ENCODE measurements around the gene HNRNPM. TPM values are rescaled to one million over a fixed set of nuclear protein-coding genes. Genes with fewer than 3 reads are reported as not detected.

Gene HNRNPM
- polyA plus RNA-seq, 1 experiment: 81.6 TPM

GRCh38 chr19:8445488-8446001, 770 bp downstream of the HNRNPM start:
- ChIA-PET POLR2A (no interaction called here), CTCF (interaction anchor here (1.7 to 1.9 kb wide), 2 partner anchors 32 to 91 kb away, joined by 5 to 6 read pairs; partner anchors contain the start of gene MARCHF2)
- DNase-seq (ENCODE audit: low read depth): no peak
- Histone ChIP-seq H3K36me3 (ENCODE audit: control insufficient read depth, insufficient read depth, low read length) (peaks cover 5% of the 10 kb centered on the region; the same call in 1 of the 2 replicates), H3K4me3 (ENCODE audit: low read depth, low read length) (peak overlapping the region; percentile 99), H3K27me3 (ENCODE audit: control insufficient read depth, insufficient read depth, low read length) (no peaks in the 10 kb centered on the region)
- no peak for TF ChIP-seq CTCF (IDR thresholded peaks at IDR 0.05; ENCODE audit: insufficient read depth, low read depth, low read length)

- Histone ChIP-seq H3K36me3 (ENCODE audit: control insufficient read depth, insufficient read depth, low read length) (peaks cover 5% of the 10 kb centered on the region; the same call in 1 of the 2 replicates), H3K27me3 (ENCODE audit: control insufficient read depth, insufficient read depth, low read length) (no peaks in the 10 kb centered on the region), H3K4me3 (ENCODE audit: low read depth, low read length) (peak overlapping the region; percentile 99)
- no peak for DNase-seq (ENCODE audit: low read depth)
- TF ChIP-seq CTCF (IDR thresholded peaks at IDR 0.05; ENCODE audit: insufficient read depth, low read depth, low read length): no peak
- POLR2A ChIA-PET: interaction anchor here (0.6 kb wide), 1 partner anchor 136 kb away, joined by 11 read pairs; no protein-coding TSS in a partner anchor
- CTCF ChIA-PET: interaction anchor here (0.6 to 1.9 kb wide), 3 partner anchors 33 to 98 kb away, joined by 3 to 6 read pairs (median 5); partner anchors contain the start of gene MARCHF2
These were observed 1.4 kb downstream of the HNRNPM start for GRCh38 chr19:8446061-8446709.

- Histone ChIP-seq H3K4me3 (ENCODE audit: low read depth, low read length) (no peak overlapping the region), H3K36me3 (ENCODE audit: control insufficient read depth, insufficient read depth, low read length) (peaks cover 7% of the 10 kb centered on the region; the same call in 1 of the 2 replicates), H3K27me3 (ENCODE audit: control insufficient read depth, insufficient read depth, low read length) (no peaks in the 10 kb centered on the region)
- TF ChIP-seq CTCF (IDR thresholded peaks at IDR 0.05; ENCODE audit: insufficient read depth, low read depth, low read length): no peak
- POLR2A ChIA-PET: no interaction called here
- no peak for DNase-seq (ENCODE audit: low read depth)
- CTCF ChIA-PET: interaction anchor here (1.3 to 3.2 kb wide), 4 partner anchors 10 to 128 kb away, joined by 3 to 15 read pairs (median 4); partner anchors contain the start of gene MYO1F
These were observed 5.1 kb downstream of the HNRNPM start for GRCh38 chr19:8449830-8450229.

GRCh38 chr19:8451377-8451776, 6.6 kb downstream of the HNRNPM start:
- TF ChIP-seq CTCF (IDR thresholded peaks at IDR 0.05; ENCODE audit: insufficient read depth, low read depth, low read length): no peak
- CTCF ChIA-PET: interaction anchor here (0.6 to 1.9 kb wide), 3 partner anchors 11 to 55 kb away, joined by 3 to 6 read pairs (median 5); partner anchors contain the start of gene MARCHF2
- POLR2A ChIA-PET: interaction anchor here (0.6 kb wide), 1 partner anchor 8 kb away, joined by 4 read pairs; no protein-coding TSS in a partner anchor

GRCh38 chr19:8451885-8452284, 7.1 kb downstream of the HNRNPM start:
- DNase-seq (ENCODE audit: low read depth): no peak
- ChIA-PET CTCF (interaction anchor here (0.6 to 1.9 kb wide), 4 partner anchors 10 to 130 kb away, joined by 3 to 6 read pairs (median 4); partner anchors contain the start of gene MARCHF2), POLR2A (interaction anchor here (0.6 kb wide), 2 partner anchors 8 to 13 kb away, joined by 3 to 4 read pairs; no protein-coding TSS in a partner anchor)
- no peak for TF ChIP-seq CTCF (IDR thresholded peaks at IDR 0.05; ENCODE audit: insufficient read depth, low read depth, low read length)
- Histone ChIP-seq H3K27me3 (ENCODE audit: control insufficient read depth, insufficient read depth, low read length) (no peaks in the 10 kb centered on the region), H3K36me3 (ENCODE audit: control insufficient read depth, insufficient read depth, low read length) (peaks cover 8% of the 10 kb centered on the region), H3K4me3 (ENCODE audit: low read depth, low read length) (no peak overlapping the region)

More at GRCh38 chr19:8451377-8451776, 6.6 kb downstream of the HNRNPM start:
- peaks cover 9% of the 10 kb centered on the region for H3K36me3 ChIP-seq (ENCODE audit: control insufficient read depth, insufficient read depth, low read length)
- no peak overlapping the region for H3K4me3 ChIP-seq (ENCODE audit: low read depth, low read length)
- no peak for DNase-seq (ENCODE audit: low read depth)
- no peaks in the 10 kb centered on the region for H3K27me3 ChIP-seq (ENCODE audit: control insufficient read depth, insufficient read depth, low read length)

Measured in BJ (cell line).